Ishikawa (cell line): ENCODE measurements around the gene AKAIN1.
A peak's percentile ranks its signal among the peaks of the same experiment; 100 is the strongest.

Experiments
- CEBPB ChIP-seq: IDR thresholded peaks from 2 replicates; pipeline ENCODE4 v1.6.1; 2012
- CREB1 ChIP-seq: IDR thresholded peaks from 2 replicates; pipeline ENCODE4 v1.6.1; 2012; ENCODE audit warnings: low read depth
- EGR1 ChIP-seq: IDR thresholded peaks from 2 replicates; pipeline ENCODE4 v1.6.1; 2012
- EP300 ChIP-seq: IDR thresholded peaks from 2 replicates; pipeline ENCODE4 v1.6.1; 2012; ENCODE audit warnings: borderline replicate concordance
- FOXM1 ChIP-seq: IDR thresholded peaks from 2 replicates; pipeline ENCODE4 v1.6.1; 2012; ENCODE audit warnings: low read depth, borderline replicate concordance
- NFIC ChIP-seq: IDR thresholded peaks from 2 replicates; pipeline ENCODE4 v1.6.1; 2012
- RAD21 ChIP-seq: IDR thresholded peaks from 2 replicates; pipeline ENCODE4 v1.6.1; 2012; ENCODE audit warnings: low read depth
- REST ChIP-seq: IDR thresholded peaks from 2 replicates; pipeline ENCODE4 v1.6.1; 2012; ENCODE audit warnings: low read depth, mild to moderate bottlenecking
- TAF1 ChIP-seq: IDR thresholded peaks from 2 replicates; pipeline ENCODE4 v1.6.1; 2012; ENCODE audit warnings: low read depth, mild to moderate bottlenecking
- TCF12 ChIP-seq: IDR thresholded peaks from 2 replicates; pipeline ENCODE4 v1.6.1; 2012; ENCODE audit warnings: low read depth
- TEAD4 ChIP-seq: IDR thresholded peaks from 2 replicates; pipeline ENCODE4 v1.6.1; 2012
- YY1 ChIP-seq: IDR thresholded peaks from 2 replicates; pipeline ENCODE4 v1.6.1; 2012; ENCODE audit warnings: low read depth
- ZBTB7A ChIP-seq: IDR thresholded peaks from 2 replicates; pipeline ENCODE4 v1.6.1; 2012; ENCODE audit warnings: low read depth
- TF ChIP-seq, protein P1 (sequence below): IDR thresholded peaks from 2 replicates; pipeline ENCODE4 v1.6.1; 2012
- TF ChIP-seq, protein P2 (sequence below): IDR thresholded peaks from 2 replicates; pipeline ENCODE4 v1.6.1; 2012

AKAIN1 gene

GRCh38 chr18:5132987-5133386 lies 64.1 kb downstream of the AKAIN1 start:
- TF ChIP-seq CEBPB: no peak
- TF ChIP-seq TEAD4: no peak
- TF ChIP-seq, protein P1, sequence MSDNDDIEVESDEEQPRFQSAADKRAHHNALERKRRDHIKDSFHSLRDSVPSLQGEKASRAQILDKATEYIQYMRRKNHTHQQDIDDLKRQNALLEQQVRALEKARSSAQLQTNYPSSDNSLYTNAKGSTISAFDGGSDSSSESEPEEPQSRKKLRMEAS: no peak
- no peak for TF ChIP-seq TAF1
- no peak for TF ChIP-seq REST
- TF ChIP-seq ZBTB7A: no peak
- no peak for TF ChIP-seq EGR1
- no peak for TF ChIP-seq NFIC
- no peak for TF ChIP-seq TCF12
- TF ChIP-seq RAD21: no peak
- no peak for TF ChIP-seq FOXM1
- TF ChIP-seq YY1: no peak
- TF ChIP-seq, protein P2, sequence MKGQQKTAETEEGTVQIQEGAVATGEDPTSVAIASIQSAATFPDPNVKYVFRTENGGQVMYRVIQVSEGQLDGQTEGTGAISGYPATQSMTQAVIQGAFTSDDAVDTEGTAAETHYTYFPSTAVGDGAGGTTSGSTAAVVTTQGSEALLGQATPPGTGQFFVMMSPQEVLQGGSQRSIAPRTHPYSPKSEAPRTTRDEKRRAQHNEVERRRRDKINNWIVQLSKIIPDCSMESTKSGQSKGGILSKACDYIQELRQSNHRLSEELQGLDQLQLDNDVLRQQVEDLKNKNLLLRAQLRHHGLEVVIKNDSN: no peak
- no peak for TF ChIP-seq CREB1
- no peak for TF ChIP-seq EP300

DNA sequence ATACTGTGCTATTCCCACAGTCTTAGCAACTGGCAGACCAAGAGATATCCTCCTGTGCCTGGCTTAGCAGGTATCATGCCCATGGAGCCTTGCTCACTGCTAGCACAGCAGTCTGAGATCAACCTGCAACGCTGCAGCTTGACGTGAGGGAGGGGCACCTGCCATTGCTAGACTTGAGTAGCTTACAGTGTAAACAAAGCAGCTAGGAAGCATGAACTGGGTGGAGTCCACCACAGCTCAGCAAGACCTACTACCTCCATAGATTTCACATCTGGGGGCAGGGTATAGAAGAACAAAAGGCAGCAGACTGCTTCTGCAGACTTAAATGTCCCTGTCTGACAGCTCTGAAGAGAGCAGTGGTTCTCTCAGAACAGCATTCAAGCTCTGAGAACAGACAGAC lies 74.8 kb downstream of the AKAIN1 start:
- TF ChIP-seq RAD21 (no peak), FOXM1 (no peak), REST (no peak), ZBTB7A (no peak), TEAD4 (no peak), YY1 (no peak), EGR1 (no peak), TCF12 (no peak), CEBPB (no peak), CREB1 (no peak), TAF1 (no peak), NFIC (no peak)
- TF ChIP-seq, protein P1: no peak

- TF ChIP-seq CEBPB (no peak), TEAD4 (no peak), RAD21 (no peak), FOXM1 (no peak), YY1 (no peak), CREB1 (no peak), EP300 (no peak), EGR1 (no peak), ZBTB7A (no peak), NFIC (no peak)
- TF ChIP-seq, protein P1: no peak
- TF ChIP-seq, protein P2: no peak
Measured at GRCh38 chr18:5110266-5110665, 86.8 kb downstream of the AKAIN1 start.

- peak; percentile 59; the same call in 1 of the 2 replicates for TF ChIP-seq REST
- TF ChIP-seq, protein P2: no peak
- TF ChIP-seq TCF12: no peak
- TF ChIP-seq YY1: no peak
- no peak for TF ChIP-seq EP300
Measured at GRCh38 chr18:5107988-5108387, 89.1 kb downstream of the AKAIN1 start.
